ENCODE data around the gene GNAL. TPM values are rescaled to one million over a fixed set of nuclear protein-coding genes. Genes with fewer than 3 reads are reported as not detected.

GNAL gene
- total RNA-seq, 3 donors from 2014 or later (not counting 1 experiment from before 2014, with no cell fraction given): 10.9 to 15.0 (median 12.6) TPM

GRCh38 chr18:11651899-11652298 lies 37.2 kb upstream of the GNAL start:
- Mint-ChIP-seq H3K36me3 (no peaks in the 10 kb centered on the region), H3K27me3 (ENCODE audit: low read depth in 2 of 2) (peaks cover 24 to 61% of the 10 kb centered on the region in 2 donors)

DNA sequence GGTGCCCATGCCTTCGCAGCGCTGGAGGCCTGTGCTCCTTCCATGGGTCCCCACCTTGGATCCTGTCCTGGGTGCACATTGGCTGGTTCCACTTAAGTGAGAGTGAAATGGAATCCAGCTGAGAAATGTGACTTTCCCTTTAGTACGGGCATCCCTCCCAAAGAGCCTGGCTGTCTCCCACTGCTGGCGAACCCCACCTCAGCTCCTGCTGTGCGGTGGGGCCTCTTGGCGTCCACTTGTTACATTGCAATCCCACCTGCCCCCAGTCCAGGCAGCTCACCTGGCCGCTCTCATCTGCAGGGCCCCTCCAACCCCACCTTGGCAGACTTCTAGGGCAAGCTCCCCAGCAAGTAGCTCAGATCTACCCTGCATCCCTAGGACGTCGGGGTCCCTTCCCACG lies 35.5 kb upstream of the GNAL start:
- Mint-ChIP-seq H3K4me3 (no peak overlapping the region), H3K27ac (no peak overlapping the region), H3K4me1 (peaks cover 6% of the 10 kb centered on the region in 2 donors), H3K36me3 (no peaks in the 10 kb centered on the region), H3K27me3 (ENCODE audit: low read depth in 2 of 2) (peaks cover 36 to 77% of the 10 kb centered on the region in 2 donors), H3K9me3 (no peaks in the 10 kb centered on the region)
- DNase-seq (no peak), ATAC-seq (no peak)
- 80% methylated on average over 10 of the region's 10 CpGs for WGBS (ENCODE audit: insufficient coverage)
- no peak for TF ChIP-seq CTCF (IDR thresholded peaks at IDR 0.05)
- no peaks in the 10 kb centered on the region for H3K27me3 ChIP-seq (ENCODE audit: control insufficient read depth, insufficient read depth, low read length)
- intact Hi-C loops (cut with micrococcal nuclease): no loop called here
- no peak overlapping the region for H3K4me3 ChIP-seq (ENCODE audit: low read length)
- H3K4me1 ChIP-seq (ENCODE audit: control insufficient read depth, insufficient read depth, low read length): no peaks in the 10 kb centered on the region
- H3K9me3 ChIP-seq (ENCODE audit: control insufficient read depth, insufficient read depth, low read length): no peaks in the 10 kb centered on the region
- H3K36me3 ChIP-seq (ENCODE audit: control insufficient read depth, insufficient read depth, low read length): no peaks in the 10 kb centered on the region
- no peak overlapping the region for H3K27ac ChIP-seq (ENCODE audit: low read length)

More at GRCh38 chr18:11651899-11652298, 37.2 kb upstream of the GNAL start:
- no peaks in the 10 kb centered on the region for H3K4me1 ChIP-seq (ENCODE audit: control insufficient read depth, insufficient read depth, low read length)
- no peak for DNase-seq
- Mint-ChIP-seq H3K27ac (no peak overlapping the region), H3K4me3 (no peak overlapping the region), H3K4me1 (peaks cover 6% of the 10 kb centered on the region in 2 donors), H3K9me3 (peaks cover 0 to 2% of the 10 kb centered on the region in 2 donors)
- H3K36me3 ChIP-seq (ENCODE audit: control insufficient read depth, insufficient read depth, low read length): no peaks in the 10 kb centered on the region
- 68% methylated on average over 3 of the region's 3 CpGs for WGBS (ENCODE audit: insufficient coverage)
- no peak for TF ChIP-seq CTCF (IDR thresholded peaks at IDR 0.05)
- H3K4me3 ChIP-seq (ENCODE audit: low read length): no peak overlapping the region
- no peak overlapping the region for H3K27ac ChIP-seq (ENCODE audit: low read length)
- H3K9me3 ChIP-seq (ENCODE audit: control insufficient read depth, insufficient read depth, low read length): no peaks in the 10 kb centered on the region
- ATAC-seq: no peak
- H3K27me3 ChIP-seq (ENCODE audit: control insufficient read depth, insufficient read depth, low read length): no peaks in the 10 kb centered on the region
- intact Hi-C loops (cut with micrococcal nuclease): no loop called here

- Mint-ChIP-seq H3K9me3 (no peaks in the 10 kb centered on the region), H3K27ac (no peak overlapping the region), H3K4me3 (no peak overlapping the region), H3K36me3 (no peaks in the 10 kb centered on the region), H3K4me1 (peaks cover 6% of the 10 kb centered on the region in 2 donors), H3K27me3 (ENCODE audit: low read depth in 2 of 2) (peaks cover 38 to 77% of the 10 kb centered on the region in 2 donors)
- H3K9me3 ChIP-seq (ENCODE audit: control insufficient read depth, insufficient read depth, low read length): no peaks in the 10 kb centered on the region
- no peak overlapping the region for H3K4me3 ChIP-seq (ENCODE audit: low read length)
- H3K27ac ChIP-seq (ENCODE audit: low read length): no peak overlapping the region
- no peaks in the 10 kb centered on the region for H3K27me3 ChIP-seq (ENCODE audit: control insufficient read depth, insufficient read depth, low read length)
- peak in 1 of 3 donors; percentile 58 for ATAC-seq
- peak; percentile 59 for TF ChIP-seq CTCF (IDR thresholded peaks at IDR 0.05)
- no peaks in the 10 kb centered on the region for H3K4me1 ChIP-seq (ENCODE audit: control insufficient read depth, insufficient read depth, low read length)
- no peaks in the 10 kb centered on the region for H3K36me3 ChIP-seq (ENCODE audit: control insufficient read depth, insufficient read depth, low read length)
- intact Hi-C loops (cut with micrococcal nuclease): loop anchor here (5.0 kb wide), 1 partner anchor 382 kb away; no protein-coding TSS in a partner anchor
- 43% methylated on average over 28 of the region's 32 CpGs for WGBS (ENCODE audit: insufficient coverage)
- peak; percentile 22 to 51 for DNase-seq
These were observed 34.1 kb upstream of the GNAL start for GRCh38 chr18:11654736-11655605.

All from natural killer cell (primary cell).